Chondrocyte (in vitro differentiated cells): ENCODE measurements around the gene SOSTDC1. TPM values are rescaled to one million over a fixed set of nuclear protein-coding genes. Genes with fewer than 3 reads are reported as not detected.

Experiments
- DNase-seq: peaks from one replicate; pipeline ENCODE4 v3.0.0; 2021; ENCODE audit warnings: mixed read lengths, low spot score
- H3K27ac Mint-ChIP-seq: one replicate; pipeline ENCODE4 v1.8.0; 2021; ENCODE audit warnings: mild to moderate bottlenecking, moderate library complexity, mixed read lengths; ENCODE audit not compliant: unreplicated experiment
- H3K27me3 Mint-ChIP-seq: 2 replicates; pipeline ENCODE4 v1.8.0; 2021; ENCODE audit warnings: low read depth, mixed read lengths
- H3K36me3 Mint-ChIP-seq: 2 replicates; pipeline ENCODE4 v1.8.0; 2021; ENCODE audit warnings: low read depth, mixed read lengths
- H3K4me1 Mint-ChIP-seq: 2 replicates; pipeline ENCODE4 v1.8.0; 2021; ENCODE audit warnings: low read depth, mild to moderate bottlenecking, mixed read lengths
- H3K4me3 Mint-ChIP-seq: one replicate; pipeline ENCODE4 v1.8.0; 2021; ENCODE audit warnings: mild to moderate bottlenecking, moderate library complexity, mixed read lengths; ENCODE audit not compliant: unreplicated experiment
- H3K9me3 Mint-ChIP-seq: 2 replicates; pipeline ENCODE4 v1.8.0; 2021; ENCODE audit warnings: low read depth, mixed read lengths
- total RNA-seq: library from RNA; stranded (reverse); gene quantifications from 3 replicates; pipeline ENCODE4 v1.2.1, GENCODE V29; 2021
- TF ChIP-seq, protein P1 (sequence below): fragments of 200-600 bp; sonication (generic); IDR thresholded peaks from 2 replicates; pipeline ENCODE4 v1.5.0; 2021; ENCODE audit warnings: antibody characterized with exemption, mild to moderate bottlenecking, moderate library complexity

The SOSTDC1 gene
- total RNA-seq, 1 donor from 2014 or later = not detected

DNA sequence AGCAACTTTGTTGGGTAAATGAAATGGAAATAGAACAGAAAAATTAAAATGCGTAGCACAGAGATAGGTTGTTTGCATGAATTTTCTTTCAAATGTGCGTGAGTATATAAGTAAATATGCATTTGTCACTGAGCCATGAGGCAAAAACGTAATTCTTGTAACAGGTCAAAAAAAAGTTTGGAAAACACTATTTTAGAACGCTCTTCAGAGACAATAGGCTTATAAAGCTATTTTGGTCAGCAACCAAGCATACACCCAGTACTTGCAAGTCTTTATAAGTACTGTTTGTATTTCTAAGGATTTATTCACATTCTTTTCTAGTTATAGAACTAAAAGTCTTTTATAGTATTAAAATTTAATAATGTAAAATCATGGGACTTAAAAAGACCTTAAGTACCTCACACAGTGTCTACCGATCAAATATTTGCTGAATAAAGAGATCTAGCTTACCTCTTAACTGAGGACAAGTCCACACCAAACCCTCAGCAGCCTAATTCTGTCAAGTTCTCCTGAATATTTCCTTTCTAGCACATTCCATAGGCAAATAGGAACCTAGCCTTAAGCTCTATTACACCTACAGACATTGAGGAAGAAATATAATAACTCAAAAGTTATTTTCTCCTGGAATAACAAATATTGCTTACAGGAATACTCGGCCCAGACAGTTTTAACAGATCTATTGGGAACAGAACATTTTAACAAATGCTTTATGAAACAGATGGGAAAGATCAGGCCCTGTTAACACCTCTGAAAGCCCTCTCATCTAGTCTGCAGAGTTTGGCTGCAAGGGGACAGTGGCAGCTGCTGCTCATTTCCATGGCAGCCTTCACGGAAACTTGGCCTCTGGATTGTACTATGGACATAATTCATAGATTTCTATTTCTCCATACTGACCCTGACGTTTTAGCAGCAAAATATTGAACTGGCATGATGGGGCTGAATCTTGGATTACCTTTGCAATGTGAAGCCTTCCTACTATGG lies 53.0 kb downstream of the SOSTDC1 start:
- Mint-ChIP-seq H3K4me3 (no peak overlapping the region), H3K27me3 (no peaks in the 10 kb centered on the region), H3K27ac (peak overlapping the region; percentile 10), H3K36me3 (no peaks in the 10 kb centered on the region), H3K4me1 (peaks cover 38% of the 10 kb centered on the region), H3K9me3 (no peaks in the 10 kb centered on the region)
- DNase-seq = no peak
- TF ChIP-seq, protein P1, sequence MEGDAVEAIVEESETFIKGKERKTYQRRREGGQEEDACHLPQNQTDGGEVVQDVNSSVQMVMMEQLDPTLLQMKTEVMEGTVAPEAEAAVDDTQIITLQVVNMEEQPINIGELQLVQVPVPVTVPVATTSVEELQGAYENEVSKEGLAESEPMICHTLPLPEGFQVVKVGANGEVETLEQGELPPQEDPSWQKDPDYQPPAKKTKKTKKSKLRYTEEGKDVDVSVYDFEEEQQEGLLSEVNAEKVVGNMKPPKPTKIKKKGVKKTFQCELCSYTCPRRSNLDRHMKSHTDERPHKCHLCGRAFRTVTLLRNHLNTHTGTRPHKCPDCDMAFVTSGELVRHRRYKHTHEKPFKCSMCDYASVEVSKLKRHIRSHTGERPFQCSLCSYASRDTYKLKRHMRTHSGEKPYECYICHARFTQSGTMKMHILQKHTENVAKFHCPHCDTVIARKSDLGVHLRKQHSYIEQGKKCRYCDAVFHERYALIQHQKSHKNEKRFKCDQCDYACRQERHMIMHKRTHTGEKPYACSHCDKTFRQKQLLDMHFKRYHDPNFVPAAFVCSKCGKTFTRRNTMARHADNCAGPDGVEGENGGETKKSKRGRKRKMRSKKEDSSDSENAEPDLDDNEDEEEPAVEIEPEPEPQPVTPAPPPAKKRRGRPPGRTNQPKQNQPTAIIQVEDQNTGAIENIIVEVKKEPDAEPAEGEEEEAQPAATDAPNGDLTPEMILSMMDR = no peak

Other genes with a start within 250 kb of the SOSTDC1 start
- gene CRPPA, start 44.2 kb downstream of the SOSTDC1 start, total RNA-seq = 4.9 to 5.8 TPM (median 5.2 TPM) in 3 replicates
- gene LRRC72, start 61.1 kb upstream of the SOSTDC1 start, total RNA-seq = not detected in 3 replicates
- 18.0 to 23.3 TPM (median 21.8 TPM) in 3 replicates for gene ANKMY2, start 180.0 kb upstream of the SOSTDC1 start, total RNA-seq
- gene BZW2, start 180.4 kb upstream of the SOSTDC1 start, total RNA-seq = 42.6 to 50.0 TPM (median 44.8 TPM) in 3 replicates